Measurements from ENCODE around the gene RASGRP2.

The RASGRP2 gene

GRCh38 chr11:64770120-64770519 lies 26.2 kb upstream of the RASGRP2 start:
- no peak for DNase-seq

DNA sequence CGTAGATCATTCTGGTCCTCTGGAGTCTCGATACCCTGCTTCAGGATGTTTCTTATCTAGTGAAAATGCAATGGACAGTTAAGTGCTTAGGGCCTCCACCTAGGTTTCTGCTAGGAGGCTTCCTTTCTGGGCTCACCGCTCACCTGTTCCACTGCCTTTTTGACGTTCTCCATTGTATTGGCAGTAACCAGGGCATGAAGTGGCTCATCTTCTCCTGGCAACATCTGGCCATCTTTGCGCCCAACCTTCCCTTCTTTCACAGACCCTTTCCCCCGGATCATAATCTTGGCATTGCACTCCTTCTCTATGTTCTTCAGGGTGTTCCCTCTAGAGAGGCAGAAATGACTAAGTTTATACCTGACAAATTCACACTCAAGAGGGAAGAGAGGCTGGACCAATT lies 25.3 kb upstream of the RASGRP2 start:
- DNase-seq, result no peak

- no peak for DNase-seq
Measured at GRCh38 chr11:64768300-64768694, 24.4 kb upstream of the RASGRP2 start.

DNA sequence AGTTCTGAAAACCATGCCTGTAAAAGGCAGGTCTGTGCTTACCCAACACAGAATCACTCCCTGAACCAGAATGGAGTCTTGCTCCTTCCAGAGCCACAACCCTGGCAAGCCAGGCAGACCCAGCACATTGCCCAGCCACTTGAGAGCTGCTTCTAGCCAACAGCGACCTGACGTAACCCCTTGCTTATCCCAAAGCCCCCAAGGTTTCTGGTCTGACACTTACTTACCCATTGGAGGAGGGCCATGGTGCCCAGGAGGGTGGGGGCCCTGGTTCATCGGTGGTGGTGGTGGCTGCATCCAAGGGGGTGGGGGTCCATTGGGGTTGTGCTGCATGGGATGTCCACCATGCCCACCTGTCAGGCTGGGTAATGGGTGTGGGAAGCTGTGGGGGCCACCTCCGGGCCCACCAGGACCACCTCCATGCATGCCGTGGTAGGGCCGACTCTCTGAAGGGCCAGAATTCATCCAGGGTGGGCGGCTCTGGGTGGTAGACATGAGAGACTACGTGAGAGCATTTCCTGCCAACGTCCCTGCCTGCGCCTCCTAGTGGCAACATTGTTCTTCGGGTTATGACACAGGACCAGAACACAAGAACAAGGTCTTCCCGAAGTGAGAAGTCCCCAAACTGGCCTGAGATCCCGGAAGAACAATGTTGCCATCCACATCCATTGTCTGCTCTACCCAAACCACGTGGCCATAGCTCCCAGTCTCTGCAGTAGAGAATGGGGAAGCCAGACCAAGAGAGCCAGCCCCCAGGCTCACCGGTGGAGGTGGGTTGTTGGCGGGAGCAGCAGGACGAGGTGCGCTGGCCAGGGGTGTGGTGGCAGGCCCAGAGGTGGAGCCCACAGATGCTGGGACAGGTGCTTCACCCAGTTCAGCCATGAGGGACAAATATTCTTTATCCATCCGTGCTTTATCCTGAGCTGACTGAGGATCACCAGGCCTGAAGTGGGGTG lies 23.7 kb upstream of the RASGRP2 start:
- no peak for DNase-seq

DNA sequence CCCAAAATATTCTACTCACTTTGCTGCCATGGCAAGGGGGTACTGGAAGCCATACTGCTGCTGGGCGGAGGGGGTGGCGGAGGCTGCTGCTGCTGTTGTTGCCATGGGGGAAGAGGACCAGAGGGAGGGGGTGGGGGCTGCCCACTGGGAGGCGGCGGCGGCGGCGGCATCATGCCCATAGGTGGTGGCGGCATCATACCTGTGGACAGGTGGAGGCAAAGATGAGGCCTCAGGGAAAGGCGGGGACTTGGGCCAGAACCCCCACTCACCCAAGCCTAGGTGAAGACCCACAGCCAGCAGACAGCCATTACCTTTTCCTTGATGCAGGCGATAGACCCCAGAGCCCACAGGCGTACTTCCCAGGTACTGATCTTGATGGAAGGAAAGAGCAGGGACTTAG lies 22.9 kb upstream of the RASGRP2 start:
- no peak for DNase-seq

DNA sequence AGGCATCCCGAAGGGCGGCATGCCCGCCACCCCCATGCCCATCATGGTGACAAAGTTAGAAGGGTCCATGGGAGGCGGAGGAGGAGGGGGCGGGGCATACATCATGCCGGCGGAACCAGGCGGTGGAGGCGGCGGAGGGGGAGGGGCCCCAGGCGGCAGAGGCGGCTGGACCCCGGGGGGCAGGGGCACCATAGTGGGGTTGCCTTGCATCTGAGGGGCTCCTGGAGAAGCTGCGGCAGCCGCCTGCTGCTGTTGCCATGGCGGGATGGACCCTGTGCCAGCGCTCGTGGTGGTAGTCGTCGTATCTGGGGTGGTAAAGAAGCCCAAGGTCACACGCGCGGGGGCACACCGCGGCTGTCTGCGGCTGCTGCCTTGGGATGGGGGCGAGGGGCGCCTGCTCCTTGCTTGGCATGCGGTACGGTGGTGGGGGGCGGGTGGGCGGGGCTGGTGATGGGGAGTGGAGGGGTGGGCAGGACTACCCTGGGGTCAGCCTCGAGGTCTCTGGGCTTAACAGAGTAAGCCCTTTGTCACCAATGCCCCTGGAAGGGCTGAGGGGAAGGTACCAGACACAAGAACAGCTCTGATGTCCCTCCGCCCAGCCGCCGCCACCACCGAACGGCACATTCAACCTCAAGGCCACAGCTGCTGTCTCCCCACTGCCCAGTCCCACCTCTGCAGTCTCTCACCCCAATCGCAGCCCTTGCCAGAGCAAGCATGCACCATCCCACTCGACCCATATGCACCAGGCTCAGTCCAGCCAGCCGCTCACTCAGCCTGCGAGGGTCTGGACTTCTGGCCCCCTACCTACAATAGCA lies 22.1 kb upstream of the RASGRP2 start:
- no peak for DNase-seq

DNA sequence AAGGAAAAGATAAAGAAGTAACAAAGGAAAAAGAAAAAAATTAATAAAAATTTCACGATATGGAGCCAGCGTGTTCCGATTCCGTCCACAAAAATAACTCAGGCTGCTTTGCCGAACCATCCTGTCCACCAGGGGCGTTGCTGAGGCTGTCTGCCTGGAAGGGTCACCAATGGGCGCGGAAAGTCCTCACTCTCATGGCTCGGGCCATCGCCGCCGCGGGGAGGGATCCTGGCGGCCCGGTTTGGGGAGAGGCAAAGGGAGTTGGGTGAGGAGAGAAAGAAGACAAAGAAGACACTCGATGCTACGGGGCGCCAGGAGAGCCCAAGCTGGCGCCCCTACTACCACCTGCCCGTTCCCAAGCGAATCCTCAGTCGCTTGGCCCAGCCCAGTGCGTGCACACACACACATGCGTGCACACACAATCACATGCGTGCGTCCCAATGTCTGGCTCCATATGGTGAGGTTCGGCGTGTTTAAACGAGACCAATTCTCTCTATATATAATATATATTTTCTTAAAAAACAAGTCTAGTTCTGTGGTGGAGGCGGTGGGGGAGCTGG lies 21.4 kb upstream of the RASGRP2 start:
- no peak for DNase-seq

- DNase-seq, result no peak
Measured at GRCh38 chr11:64764753-64765152, 20.8 kb upstream of the RASGRP2 start.

GRCh38 chr11:64764040-64764611 lies 20.2 kb upstream of the RASGRP2 start:
- DNase-seq, result no peak

- no peak for DNase-seq
Measured at GRCh38 chr11:64763526-64764039, 19.6 kb upstream of the RASGRP2 start.

DNA sequence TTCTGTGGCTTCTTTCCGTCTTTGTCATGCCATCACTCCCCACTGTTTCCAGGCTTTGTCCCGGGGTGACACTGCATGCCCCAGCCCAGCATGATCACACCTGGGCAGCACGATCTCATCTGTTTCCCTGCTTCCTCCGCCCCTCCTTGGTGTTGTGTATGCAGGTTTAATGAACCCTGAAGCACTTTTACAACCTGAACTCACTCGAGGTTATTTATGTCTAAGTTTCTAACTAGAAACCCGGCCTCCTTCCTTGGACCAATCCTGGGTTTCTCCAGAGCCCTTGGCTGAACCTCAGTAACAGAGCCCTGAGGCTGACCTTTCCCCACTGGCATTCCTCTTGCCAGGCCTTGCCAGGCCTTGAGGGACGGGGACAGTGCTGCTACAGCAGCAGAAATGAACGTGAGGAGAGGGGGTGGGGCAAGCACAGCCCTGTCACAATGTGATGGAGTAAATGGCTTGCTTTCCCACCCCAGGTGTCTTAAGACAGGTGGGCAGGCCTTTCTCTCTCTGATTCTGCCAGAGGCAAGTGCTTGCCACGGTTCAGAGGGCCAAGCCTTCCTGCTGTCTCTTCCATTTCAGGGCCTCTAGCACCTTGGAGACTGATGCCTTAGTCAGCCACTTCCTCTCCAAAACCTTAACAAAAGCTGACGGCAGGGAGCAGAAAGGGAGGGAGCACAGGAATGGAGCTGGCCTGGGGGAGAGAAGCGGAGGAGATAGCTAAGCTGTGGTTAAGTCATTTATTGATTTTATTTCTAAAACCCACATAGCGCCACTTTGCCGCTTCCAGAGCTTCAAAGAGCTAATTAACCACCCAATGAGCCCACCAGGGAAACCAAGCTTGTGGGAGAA lies 19.0 kb upstream of the RASGRP2 start:
- no peak for DNase-seq

DNA sequence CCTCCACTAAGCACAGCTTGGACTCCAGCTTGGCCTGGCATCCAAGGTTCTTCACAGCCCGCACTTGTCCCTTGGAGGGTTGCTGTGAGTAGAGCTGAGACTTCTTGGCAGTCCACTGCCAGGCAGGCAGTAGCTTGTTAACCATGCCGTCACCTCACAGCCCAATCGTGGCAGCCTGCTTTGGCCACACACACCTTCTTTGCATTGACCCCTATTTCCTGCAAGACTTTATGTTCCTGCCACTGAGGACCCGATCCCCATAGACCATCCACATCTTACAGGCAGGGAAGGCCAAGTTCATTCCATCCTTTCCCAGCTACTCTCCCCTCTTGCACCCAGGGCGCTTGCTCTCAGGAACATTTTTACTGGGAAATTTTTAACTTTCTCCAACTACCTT lies 18.3 kb upstream of the RASGRP2 start:
- DNase-seq, result no peak

DNA sequence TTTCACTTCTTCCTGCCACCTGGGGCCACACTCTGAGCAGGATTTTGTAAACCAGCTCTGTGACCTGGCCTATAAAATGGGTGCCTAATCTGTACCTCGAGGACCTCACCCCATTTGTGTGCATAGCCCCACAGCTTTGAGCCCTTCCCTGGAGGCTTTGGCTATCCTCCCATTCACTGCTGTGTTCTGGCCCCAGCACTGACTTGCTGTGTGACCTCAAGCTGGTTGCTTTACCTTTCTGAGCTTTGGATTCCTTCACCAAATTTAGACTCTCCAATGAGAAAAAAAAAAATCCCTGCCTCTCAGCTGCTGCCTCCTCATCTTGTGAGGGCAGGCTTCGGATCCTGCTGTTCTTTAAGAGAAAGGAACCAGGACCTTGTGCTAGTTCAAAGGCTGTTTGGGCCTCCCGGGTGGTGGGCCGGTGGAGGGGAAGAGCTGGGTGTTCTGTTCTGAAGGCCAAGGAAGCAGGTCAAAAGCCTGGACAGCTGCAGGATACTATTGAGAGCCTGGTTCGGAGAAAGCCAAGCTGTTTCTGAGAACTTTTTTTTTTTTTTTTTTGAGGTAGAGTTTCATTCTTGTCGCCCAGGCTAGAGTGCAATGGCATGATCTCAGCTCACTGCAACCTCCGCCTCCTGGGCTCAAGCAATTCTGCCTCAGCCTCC lies 16.9 kb upstream of the RASGRP2 start:
- no peak for DNase-seq

DNA sequence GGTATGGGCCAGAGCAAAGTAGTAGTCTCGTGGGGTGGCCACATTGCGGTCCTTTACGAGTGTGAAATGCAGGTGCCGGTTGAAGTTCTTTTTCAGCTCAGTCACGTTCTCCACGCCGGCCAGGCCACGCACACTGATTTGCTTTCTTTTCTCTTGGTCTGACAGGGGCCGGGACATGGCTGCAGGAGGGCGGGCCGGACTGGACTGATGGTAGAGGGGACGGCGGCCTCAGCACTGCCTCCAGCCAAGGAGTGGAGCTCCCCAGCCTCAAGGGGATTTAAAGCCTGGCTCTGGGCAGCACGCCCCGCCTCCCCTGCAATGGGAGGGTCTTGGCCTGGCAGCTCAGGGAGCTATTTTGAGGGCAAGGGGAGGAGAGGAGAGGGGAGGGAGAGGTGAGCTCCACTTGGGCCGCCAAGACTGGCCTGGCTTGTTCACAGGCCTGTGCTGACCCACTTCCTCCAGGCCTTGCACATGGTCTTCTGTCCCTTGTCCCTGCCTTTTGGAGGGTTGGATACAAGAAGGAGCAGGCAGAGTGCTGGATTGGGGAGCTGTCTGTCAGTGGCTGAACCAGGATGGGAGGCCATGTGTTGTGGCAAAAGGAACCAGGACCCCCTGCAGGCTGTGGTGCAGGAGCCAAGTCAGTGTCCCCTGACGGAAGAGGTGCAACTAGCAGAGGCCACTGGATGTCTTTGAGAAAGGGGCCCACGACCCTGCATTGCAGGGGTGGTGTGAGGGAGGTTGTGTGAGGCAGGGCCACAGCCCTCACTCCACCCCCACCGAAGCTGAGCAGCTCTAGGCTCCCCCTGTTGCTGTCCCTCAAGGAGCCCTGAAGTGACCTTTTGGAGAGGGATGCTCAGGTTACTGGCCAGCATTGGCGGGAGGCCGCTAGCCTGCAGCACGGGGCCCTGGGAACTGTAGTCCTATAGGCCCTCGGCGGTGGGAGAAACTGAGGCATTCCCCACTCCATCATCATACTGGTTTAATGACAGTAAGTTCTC lies 16.1 kb upstream of the RASGRP2 start, which contains the start of gene PYGM:
TSS of gene PYGM (minus strand) at position 253 of the 998 bp plus-strand sequence. CDS start at position 177, 76 bp downstream.
- DNase-seq, result peak in 1 of 2 experiments; percentile 50

GRCh38 chr11:64759131-64759721 lies 15.3 kb upstream of the RASGRP2 start:
- no peak for DNase-seq

- DNase-seq, result no peak
Measured at GRCh38 chr11:64758330-64759079, 14.6 kb upstream of the RASGRP2 start.

DNA sequence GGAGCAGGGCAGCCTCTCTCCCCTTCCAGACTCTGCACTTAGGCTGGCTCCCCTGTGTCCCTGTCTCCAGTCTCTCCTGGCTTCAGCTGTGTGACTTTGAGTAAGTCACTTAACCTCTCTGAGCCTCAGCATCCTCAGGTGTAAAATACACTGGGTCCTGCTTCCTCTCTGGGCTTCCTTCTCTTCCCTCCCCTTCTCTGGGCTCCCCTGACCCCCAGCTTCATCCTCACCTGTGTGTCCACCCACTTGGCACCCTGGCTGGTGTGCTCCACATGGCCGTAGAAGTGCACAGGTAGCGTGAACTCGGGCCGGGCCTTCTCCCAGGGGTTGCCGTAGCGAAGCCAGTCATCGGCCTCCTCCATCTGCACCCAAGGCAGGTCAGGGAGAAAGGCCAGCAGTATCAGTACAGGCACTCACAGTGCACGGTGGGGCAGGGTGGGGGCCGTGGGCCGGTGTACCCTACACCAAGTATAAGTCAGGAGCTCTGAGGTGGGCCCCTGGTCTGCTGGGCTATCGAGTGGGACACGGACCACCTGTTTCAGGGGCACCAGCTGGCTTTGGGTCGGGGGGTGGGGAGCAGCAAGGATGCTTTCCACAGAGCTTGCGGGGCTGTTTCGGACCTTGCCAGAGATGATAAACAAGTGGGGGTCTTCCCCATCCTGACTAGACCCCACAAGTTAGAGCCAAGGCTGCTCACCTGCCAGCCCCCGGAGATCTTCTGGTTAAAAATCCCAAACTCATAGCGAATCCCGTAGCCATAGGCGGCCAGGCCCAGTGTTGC lies 13.8 kb upstream of the RASGRP2 start:
- no peak for DNase-seq
